ENCODE results near the gene GHSR.

GRCh38 chr3:172447611-172448579 lies at the start of gene GHSR:
- TF ChIP-seq ZNF274 (IDR thresholded peaks at IDR 0.05; ENCODE audit: low read depth, low read length) = no peak
- no peak for TF ChIP-seq YY1 (IDR thresholded peaks at IDR 0.05; ENCODE audit: insufficient read depth, insufficient read length)
